IPS-18c (cell line): ENCODE data around the gene ADARB2.
"Not testable (repeated sequence)": the region's sequence is repeated elsewhere in the genome, so short reads cannot be mapped to it uniquely, and the experiment has no call there.

Experiments used
- H3K4me3 ChIP-seq: 2 replicates; pipeline ENCODE4 v1.7.0; 2013; ENCODE audit warnings: low read depth, mild to moderate bottlenecking, low read length, moderate library complexity; ENCODE audit not compliant: insufficient read depth
- H3K9me3 ChIP-seq: one replicate; pipeline ENCODE4 v1.6.1; 2013; ENCODE audit warnings: mild to moderate bottlenecking, low read length, moderate library complexity; ENCODE audit not compliant: control insufficient read depth, insufficient read depth

The ADARB2 gene

GRCh38 chr10:1267148-1267547 lies 470.2 kb downstream of the ADARB2 start:
- Histone ChIP-seq H3K4me3 (no peak overlapping the region), H3K9me3 (no peaks in the 10 kb centered on the region)

- Histone ChIP-seq H3K4me3 (no peak overlapping the region), H3K9me3 (no peaks in the 10 kb centered on the region)
Measured at GRCh38 chr10:1266033-1266802, 471.1 kb downstream of the ADARB2 start.

- H3K4me3 ChIP-seq: no peak overlapping the region
- no peaks in the 10 kb centered on the region for H3K9me3 ChIP-seq
Measured at GRCh38 chr10:1264001-1264400, 473.3 kb downstream of the ADARB2 start.

GRCh38 chr10:1257274-1257673 lies 480.1 kb downstream of the ADARB2 start:
- no peak overlapping the region for H3K4me3 ChIP-seq
- H3K9me3 ChIP-seq: no peaks in the 10 kb centered on the region

- H3K9me3 ChIP-seq: no peaks in the 10 kb centered on the region
- no peak overlapping the region for H3K4me3 ChIP-seq
Measured at GRCh38 chr10:1256432-1256725, 480.9 kb downstream of the ADARB2 start.

GRCh38 chr10:1255600-1256431 lies 481.5 kb downstream of the ADARB2 start:
- H3K9me3 ChIP-seq: no peaks in the 10 kb centered on the region
- no peak overlapping the region for H3K4me3 ChIP-seq

- Histone ChIP-seq H3K4me3 (no peak overlapping the region), H3K9me3 (no peaks in the 10 kb centered on the region)
Measured at GRCh38 chr10:1255118-1255517, 482.2 kb downstream of the ADARB2 start.

- no peak overlapping the region for H3K4me3 ChIP-seq
Measured at GRCh38 chr10:1253523-1254353, 483.6 kb downstream of the ADARB2 start.

GRCh38 chr10:1251769-1252168 lies 485.6 kb downstream of the ADARB2 start:
- Histone ChIP-seq H3K4me3 (no peak overlapping the region), H3K9me3 (no peaks in the 10 kb centered on the region)

More at GRCh38 chr10:1253523-1254353, 483.6 kb downstream of the ADARB2 start:
- H3K9me3 ChIP-seq: no peaks in the 10 kb centered on the region

- H3K4me3 ChIP-seq: no peak overlapping the region
- H3K9me3 ChIP-seq: no peaks in the 10 kb centered on the region
Measured at GRCh38 chr10:1249142-1249920, 488.0 kb downstream of the ADARB2 start.

GRCh38 chr10:1248262-1248630 lies 489.1 kb downstream of the ADARB2 start:
- not testable (repeated sequence) for H3K4me3 ChIP-seq, H3K9me3 ChIP-seq

GRCh38 chr10:1247598-1248261 lies 489.6 kb downstream of the ADARB2 start:
- no peaks in the 10 kb centered on the region for H3K9me3 ChIP-seq
- no peak overlapping the region for H3K4me3 ChIP-seq

- no peaks in the 10 kb centered on the region for H3K9me3 ChIP-seq
- no peak overlapping the region for H3K4me3 ChIP-seq
Measured at GRCh38 chr10:1244493-1244892, 492.8 kb downstream of the ADARB2 start.

- Histone ChIP-seq H3K9me3 (no peaks in the 10 kb centered on the region), H3K4me3 (no peak overlapping the region)
Measured at GRCh38 chr10:1243486-1244234, 493.7 kb downstream of the ADARB2 start.

GRCh38 chr10:1242975-1243374 lies 494.4 kb downstream of the ADARB2 start:
- no peaks in the 10 kb centered on the region for H3K9me3 ChIP-seq
- H3K4me3 ChIP-seq: no peak overlapping the region
